ENCODE data around the gene GAK.

GAK gene

DNA sequence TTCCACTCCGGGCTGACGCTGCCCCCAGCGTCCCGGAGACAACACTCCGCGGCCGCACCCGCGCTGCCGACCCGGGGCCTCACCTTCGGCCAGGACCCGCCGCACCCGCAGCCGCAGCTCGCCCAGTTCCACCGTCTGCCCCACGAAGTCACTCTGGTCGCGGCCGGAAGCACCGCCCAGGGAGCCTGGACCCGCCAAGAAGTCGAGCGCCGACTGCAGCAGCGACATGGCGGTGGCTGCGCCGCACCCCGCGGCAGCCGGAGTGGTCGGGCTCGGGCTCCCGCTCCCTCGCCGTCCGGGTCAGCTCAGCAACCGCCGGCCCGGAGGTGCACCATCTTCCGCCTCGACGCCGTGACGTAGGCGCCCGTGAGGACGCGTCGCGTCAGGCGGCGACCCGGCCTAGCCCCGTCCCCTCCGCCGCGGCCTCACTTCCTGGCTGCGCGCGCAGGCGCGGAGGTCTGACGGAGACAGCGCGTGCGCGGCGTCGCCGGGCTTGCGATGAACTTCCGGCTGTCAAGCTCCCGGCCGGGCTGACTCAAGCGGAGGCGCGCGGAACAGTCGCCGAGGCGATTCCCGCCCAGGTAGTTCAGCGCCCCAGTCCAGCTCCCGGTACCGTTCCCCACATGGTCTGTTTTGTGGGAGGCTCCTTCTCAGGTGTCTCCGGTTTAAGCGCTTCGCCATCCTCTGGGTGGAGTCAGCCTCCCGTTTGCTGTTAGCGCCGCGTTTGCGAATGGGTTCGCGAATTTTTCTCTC, at the start of gene GAK, which contains the start of gene TMEM175:
TSS of gene GAK (minus strand) at position 357 of the 753 bp plus-strand sequence. CDS start at position 228, 129 bp downstream.
TSS of gene TMEM175 (plus strand) at position 501 of the 753 bp plus-strand sequence. CDS start 15,280 bp downstream, outside the sequence.
- TF ChIP-seq, protein P1, sequence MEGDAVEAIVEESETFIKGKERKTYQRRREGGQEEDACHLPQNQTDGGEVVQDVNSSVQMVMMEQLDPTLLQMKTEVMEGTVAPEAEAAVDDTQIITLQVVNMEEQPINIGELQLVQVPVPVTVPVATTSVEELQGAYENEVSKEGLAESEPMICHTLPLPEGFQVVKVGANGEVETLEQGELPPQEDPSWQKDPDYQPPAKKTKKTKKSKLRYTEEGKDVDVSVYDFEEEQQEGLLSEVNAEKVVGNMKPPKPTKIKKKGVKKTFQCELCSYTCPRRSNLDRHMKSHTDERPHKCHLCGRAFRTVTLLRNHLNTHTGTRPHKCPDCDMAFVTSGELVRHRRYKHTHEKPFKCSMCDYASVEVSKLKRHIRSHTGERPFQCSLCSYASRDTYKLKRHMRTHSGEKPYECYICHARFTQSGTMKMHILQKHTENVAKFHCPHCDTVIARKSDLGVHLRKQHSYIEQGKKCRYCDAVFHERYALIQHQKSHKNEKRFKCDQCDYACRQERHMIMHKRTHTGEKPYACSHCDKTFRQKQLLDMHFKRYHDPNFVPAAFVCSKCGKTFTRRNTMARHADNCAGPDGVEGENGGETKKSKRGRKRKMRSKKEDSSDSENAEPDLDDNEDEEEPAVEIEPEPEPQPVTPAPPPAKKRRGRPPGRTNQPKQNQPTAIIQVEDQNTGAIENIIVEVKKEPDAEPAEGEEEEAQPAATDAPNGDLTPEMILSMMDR (IDR thresholded peaks at IDR 0.05) = no peak

DNA sequence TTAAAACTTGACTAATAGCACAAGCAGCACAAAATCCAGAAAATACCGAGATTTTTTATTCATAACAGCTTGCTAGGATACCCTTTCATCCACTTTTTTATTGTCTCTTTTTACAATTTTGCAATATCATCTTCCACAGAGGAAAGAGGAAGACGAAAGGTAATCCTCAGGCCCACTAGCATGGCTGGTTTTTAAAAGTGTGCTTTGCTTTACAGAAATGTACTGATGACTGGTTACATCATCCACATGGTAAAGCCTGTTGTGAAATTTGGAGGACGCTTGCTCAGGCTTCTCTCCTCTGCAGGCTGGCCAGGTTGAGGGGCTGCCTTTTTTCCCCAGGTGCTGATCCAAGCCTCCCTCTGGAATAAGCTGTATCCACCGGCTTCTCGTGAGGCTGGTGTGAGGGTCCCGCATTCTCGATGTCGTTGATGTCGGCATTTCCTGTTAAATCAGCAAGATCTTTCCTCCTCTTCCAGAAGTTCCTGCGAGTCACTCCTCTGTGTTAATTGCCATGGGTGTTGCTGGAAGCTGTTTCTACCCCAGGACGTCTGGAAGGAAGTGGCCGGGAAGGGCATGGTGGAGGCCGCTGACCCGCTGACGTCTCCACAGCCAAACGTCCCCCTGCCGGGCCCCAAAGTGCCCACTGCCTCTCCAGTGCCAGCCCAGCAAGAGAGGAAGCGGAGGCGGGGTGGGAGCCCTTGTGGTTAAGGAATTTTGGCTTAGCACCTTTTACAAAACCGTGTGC, 47.0 kb upstream of the GAK start:
- TF ChIP-seq, protein P1 (IDR thresholded peaks at IDR 0.05) = no peak

DNA sequence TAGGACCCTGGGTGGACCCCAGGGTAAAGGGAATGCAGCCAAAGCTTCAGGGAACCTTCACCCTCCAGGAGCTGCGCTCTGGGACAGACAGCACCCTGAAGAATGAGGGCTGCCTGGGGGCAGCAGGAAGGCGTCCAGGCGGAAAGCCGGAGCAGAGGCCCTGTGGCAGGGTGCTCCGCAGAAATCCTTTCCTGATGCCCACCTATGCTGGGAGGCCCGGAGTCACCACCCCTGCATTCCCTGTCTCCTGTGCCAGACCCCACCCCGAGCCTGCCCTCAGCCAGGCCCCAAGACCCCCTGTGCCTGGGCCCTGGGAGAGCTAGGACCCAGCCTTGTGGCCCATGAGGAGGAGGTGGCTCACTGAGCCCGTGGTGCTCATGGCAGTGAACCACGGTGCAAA, 42.6 kb upstream of the GAK start:
- TF ChIP-seq, protein P1 (IDR thresholded peaks at IDR 0.05) = no peak

DNA sequence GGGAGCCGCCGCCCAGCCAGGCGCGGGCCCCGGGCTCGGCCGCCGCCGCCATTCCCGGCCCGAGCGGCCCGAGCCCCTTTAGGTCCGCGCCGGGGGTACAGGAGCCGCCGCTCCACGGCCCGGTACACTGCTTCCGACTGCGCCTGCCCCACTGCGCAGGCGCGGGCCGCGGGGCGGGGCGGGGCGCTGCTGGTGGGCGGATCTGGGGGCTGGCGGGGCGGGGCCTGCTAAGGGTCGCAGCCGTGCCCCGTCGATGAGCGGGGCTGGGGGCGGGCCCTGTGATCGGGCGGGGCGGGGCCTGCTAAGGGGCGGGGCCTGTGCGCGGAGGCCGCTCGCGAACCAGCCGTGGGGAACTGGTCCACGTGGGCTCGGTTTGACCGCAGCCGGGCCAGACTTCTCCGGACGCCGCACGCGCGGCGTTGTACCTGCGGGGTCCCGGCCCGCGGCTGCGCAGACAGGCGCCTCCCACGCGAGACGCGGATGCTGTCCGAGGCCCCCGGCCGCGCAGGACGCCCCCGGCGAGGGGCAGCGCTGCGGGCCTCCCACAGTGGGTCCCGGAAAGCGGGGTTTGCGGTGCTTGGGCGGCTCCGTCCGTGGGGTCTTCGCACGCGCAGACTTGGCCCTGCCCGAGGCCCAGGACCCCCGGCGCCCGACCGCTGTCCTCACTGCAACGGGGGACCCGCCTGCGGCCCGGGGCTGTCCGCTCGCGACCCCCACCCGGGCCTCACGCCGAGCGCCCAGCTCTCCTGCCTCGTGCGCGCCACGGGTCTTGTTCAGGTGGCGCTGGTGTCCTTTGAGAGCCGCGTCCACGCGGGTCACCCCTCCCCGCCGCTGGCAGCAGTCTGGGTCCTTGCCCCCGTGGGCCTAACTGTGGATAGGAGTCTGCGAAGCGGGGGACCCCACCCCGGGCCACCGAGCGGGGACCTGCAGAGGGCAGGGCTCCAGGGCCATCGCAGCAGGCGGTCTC, 41.6 kb upstream of the GAK start, which contains the start of gene DGKQ:
TSS of gene DGKQ (minus strand) at position 139 of the 967 bp plus-strand sequence. CDS start at position 52, 87 bp downstream.
- TF ChIP-seq, protein P1 (IDR thresholded peaks at IDR 0.05) = no peak

DNA sequence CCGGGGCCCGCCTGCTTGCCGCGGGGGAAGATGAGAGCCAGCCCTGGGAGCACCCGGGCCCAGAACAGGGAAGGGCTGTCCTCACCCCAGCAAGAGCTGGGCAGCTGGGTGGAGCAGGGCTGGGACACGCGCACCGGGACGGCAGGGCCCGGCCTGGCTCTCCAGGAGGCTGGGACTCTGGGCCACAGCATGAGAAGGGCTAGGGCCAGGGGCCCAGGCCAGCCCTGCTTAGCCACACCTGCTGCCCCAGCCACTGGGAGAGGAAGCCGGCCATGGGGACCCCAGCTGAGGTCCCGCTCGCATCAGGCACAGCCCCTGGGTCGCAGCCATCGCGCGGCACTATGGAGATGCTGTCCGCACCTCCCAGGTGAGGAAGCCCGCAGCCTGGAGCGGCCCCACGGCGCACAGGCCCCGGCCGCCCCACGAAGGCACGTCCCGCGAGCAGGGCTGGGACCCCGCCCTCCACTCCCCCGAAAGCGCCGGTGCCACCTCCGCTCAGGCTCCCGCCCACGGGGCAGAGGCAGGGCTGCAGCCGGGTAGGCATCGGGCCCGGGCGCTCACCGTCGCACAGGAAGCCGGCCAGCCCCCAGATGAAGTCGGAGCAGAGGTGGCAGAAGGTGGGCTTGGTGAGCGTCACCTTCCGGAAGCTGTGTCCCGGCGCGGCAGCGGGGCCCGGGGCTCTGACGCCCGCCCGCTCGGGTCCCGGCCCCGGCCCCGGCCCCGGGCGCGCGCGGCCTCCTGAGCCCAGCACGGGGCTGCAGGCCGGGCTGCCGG, 40.7 kb upstream of the GAK start:
- TF ChIP-seq, protein P1 (IDR thresholded peaks at IDR 0.05) = no peak

DNA sequence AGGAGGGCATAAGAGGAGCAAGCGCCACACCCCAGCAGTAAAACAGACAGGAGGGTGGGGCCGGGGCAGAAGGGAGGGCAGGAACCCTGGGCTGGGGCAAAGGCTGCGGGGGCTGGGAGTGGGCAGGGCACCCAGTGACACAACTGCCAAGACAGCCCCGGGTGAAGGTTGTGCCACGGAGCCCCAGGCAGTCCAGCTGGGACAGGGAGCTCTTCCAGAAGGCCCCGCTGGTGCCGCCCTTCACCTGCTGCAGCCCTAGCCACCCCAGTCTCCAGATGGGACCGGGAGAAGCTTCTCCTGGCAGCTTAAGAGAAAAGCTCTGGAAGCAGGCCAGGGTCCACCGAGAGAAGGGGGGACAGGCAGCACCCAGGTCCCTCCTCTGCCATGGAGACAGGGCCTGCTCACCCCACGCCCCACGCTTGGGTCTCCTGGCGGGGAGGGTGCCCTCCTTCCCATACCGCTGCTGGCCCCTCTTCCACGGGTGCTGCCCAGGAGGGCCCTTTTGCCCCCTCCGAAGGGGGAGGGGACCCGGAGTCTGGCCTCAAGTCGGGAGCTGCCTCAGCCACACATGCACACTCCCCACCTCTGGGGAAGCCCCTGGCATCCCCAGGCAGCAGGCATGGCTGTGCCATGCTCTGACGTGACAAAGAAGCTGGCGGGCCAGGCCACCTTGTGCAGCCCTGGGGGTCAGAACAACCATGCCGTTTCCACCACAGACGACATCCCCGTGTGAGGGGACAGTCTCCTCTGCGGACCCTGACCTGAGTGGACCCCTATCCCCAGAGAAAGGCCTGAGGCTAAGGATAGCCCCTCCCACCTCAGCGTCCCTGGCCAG, 39.8 kb upstream of the GAK start:
- TF ChIP-seq, protein P1 (IDR thresholded peaks at IDR 0.05) = no peak

All from LNCAP (cell line).